CD4-positive, alpha-beta T cell treated with Interleukin-17A for 1 hour (primary cell): Measurements from ENCODE around the gene SERTAD3.

ENCODE experiments used
- DNase-seq: peaks from one replicate; pipeline ENCODE4 v3.0.0-alpha.2; 2020

Gene SERTAD3

GRCh38 chr19:40407714-40408597 is 36.2 kb downstream of the SERTAD3 start:
- no peak for DNase-seq

- DNase-seq: peak; percentile 88
Measured at GRCh38 chr19:40403262-40403984, 40.7 kb downstream of the SERTAD3 start.

- DNase-seq: no peak
Measured at GRCh38 chr19:40400559-40400958, 43.6 kb downstream of the SERTAD3 start.

- peak; percentile 83 for DNase-seq
Measured at GRCh38 chr19:40398417-40399131, 45.6 kb downstream of the SERTAD3 start.

GRCh38 chr19:40397568-40397906 is 46.6 kb downstream of the SERTAD3 start:
- no peak for DNase-seq

- no peak for DNase-seq
Measured at GRCh38 chr19:40396886-40397567, 47.1 kb downstream of the SERTAD3 start.

GRCh38 chr19:40395956-40396355 is 48.2 kb downstream of the SERTAD3 start:
- no peak for DNase-seq

GRCh38 chr19:40394816-40395210 is 49.3 kb downstream of the SERTAD3 start:
- no peak for DNase-seq

GRCh38 chr19:40393894-40394815 is 50.0 kb downstream of the SERTAD3 start:
- DNase-seq: no peak

- no peak for DNase-seq
Measured at GRCh38 chr19:40392894-40393517, 51.1 kb downstream of the SERTAD3 start.

- no peak for DNase-seq
Measured at GRCh38 chr19:40392123-40392522, 52.0 kb downstream of the SERTAD3 start.
